Left ventricle myocardium inferior (tissue), 1 donor: ENCODE measurements around the gene EDRF1. TPM values are rescaled to one million over a fixed set of nuclear protein-coding genes. Genes with fewer than 3 reads are reported as not detected.

Source experiments
- DNase-seq: peaks from one replicate; pipeline ENCODE4 v3.0.0-alpha.2; 2020
- H3K27ac ChIP-seq: fragments of 200-600 bp; replicated peaks from 2 replicates; pipeline ENCODE4 v1.8.0; 2021
- H3K27me3 ChIP-seq: fragments of 200-600 bp; 2 replicates; pipeline ENCODE4 v1.8.0; 2021; ENCODE audit warnings: low read depth
- H3K36me3 ChIP-seq: fragments of 200-600 bp; 2 replicates; pipeline ENCODE4 v1.8.0; 2021
- H3K4me1 ChIP-seq: fragments of 200-600 bp; 2 replicates; pipeline ENCODE4 v1.8.0; 2021
- H3K4me3 ChIP-seq: fragments of 200-600 bp; 2 replicates; pipeline ENCODE4 v1.8.0; 2021; ENCODE audit warnings: mild to moderate bottlenecking, moderate library complexity
- H3K9me3 ChIP-seq: fragments of 200-600 bp; replicated peaks from 2 replicates; pipeline ENCODE4 v1.8.0; 2021
- CTCF ChIP-seq: fragments of 200-600 bp; IDR thresholded peaks from 2 replicates; pipeline ENCODE4 v1.8.0; 2021; ENCODE audit warnings: antibody characterized with exemption, mild to moderate bottlenecking, borderline replicate concordance
- intact Hi-C: fragments of 100-400 bp; cut with micrococcal nuclease; formaldehyde crosslinking; loops from one replicate; pipeline ENCODE4 v1.11.0; 2022
- total RNA-seq: library from RNA; stranded (reverse); fragmentation: NEBNext Ultra II Directional; extraction: Animal tissue kit (Norgen Biotek cat#: 25700); gene quantifications from one replicate; pipeline ENCODE4 v1.2.1, GENCODE V29; 2021
- donor health status: DM: no; HTN: yes; CAD: no; lungs with severe emphysema.

EDRF1 gene
- total RNA-seq, 1 donor from 2014 or later: 11.5 TPM

- H3K36me3 ChIP-seq: no peaks in the 10 kb centered on the region
- DNase-seq: no peak
- H3K4me1 ChIP-seq: no peaks in the 10 kb centered on the region
Measured at GRCh38 chr10:125684581-125684980, 34.9 kb upstream of the EDRF1 start.

GRCh38 chr10:125687507-125688185 is 31.9 kb upstream of the EDRF1 start:
- intact Hi-C loops: no loop called here
- Histone ChIP-seq H3K4me3 (no peak overlapping the region), H3K27me3 (peaks cover 53% of the 10 kb centered on the region), H3K4me1 (no peaks in the 10 kb centered on the region), H3K36me3 (no peaks in the 10 kb centered on the region), H3K27ac (no peak overlapping the region), H3K9me3 (no peaks in the 10 kb centered on the region)
- DNase-seq: no peak
- no peak for TF ChIP-seq CTCF

More at GRCh38 chr10:125684581-125684980, 34.9 kb upstream of the EDRF1 start:
- no peak for TF ChIP-seq CTCF
- intact Hi-C loops: no loop called here
- H3K9me3 ChIP-seq: no peaks in the 10 kb centered on the region
- H3K4me3 ChIP-seq: no peak overlapping the region
- H3K27ac ChIP-seq: no peak overlapping the region
- H3K27me3 ChIP-seq: peaks cover 49% of the 10 kb centered on the region

GRCh38 chr10:125689955-125690569 is 29.4 kb upstream of the EDRF1 start:
- DNase-seq: no peak
- H3K27me3 ChIP-seq: peaks cover 48% of the 10 kb centered on the region
- H3K4me3 ChIP-seq: no peak overlapping the region
- H3K9me3 ChIP-seq: no peaks in the 10 kb centered on the region
- no peak overlapping the region for H3K27ac ChIP-seq
- no peak for TF ChIP-seq CTCF
- no peaks in the 10 kb centered on the region for H3K36me3 ChIP-seq
- intact Hi-C loops: no loop called here
- no peaks in the 10 kb centered on the region for H3K4me1 ChIP-seq

- Histone ChIP-seq H3K4me1 (no peaks in the 10 kb centered on the region), H3K36me3 (no peaks in the 10 kb centered on the region), H3K27ac (no peak overlapping the region), H3K4me3 (no peak overlapping the region), H3K27me3 (peaks cover 51% of the 10 kb centered on the region), H3K9me3 (no peaks in the 10 kb centered on the region)
- TF ChIP-seq CTCF: no peak
- no peak for DNase-seq
- intact Hi-C loops: no loop called here
Measured at GRCh38 chr10:125691160-125691981, 28.1 kb upstream of the EDRF1 start.

GRCh38 chr10:125692196-125692595 is 27.3 kb upstream of the EDRF1 start:
- TF ChIP-seq CTCF: no peak
- Histone ChIP-seq H3K27ac (no peak overlapping the region), H3K4me1 (no peaks in the 10 kb centered on the region), H3K9me3 (no peaks in the 10 kb centered on the region), H3K36me3 (no peaks in the 10 kb centered on the region), H3K4me3 (no peak overlapping the region), H3K27me3 (peaks cover 51% of the 10 kb centered on the region)
- DNase-seq: no peak
- intact Hi-C loops: no loop called here
